Gastrocnemius medialis (tissue), 4 donors: Measurements from ENCODE around the gene TSPAN15.

Experiments used
- CTCF ChIP-seq, 5 experiments: fragments of 450-650 bp in 3 of 5; fragments of 200-600 bp in 2 of 5; sonication (generic) in 2 of 5; IDR thresholded peaks in 4 of 5; conservative IDR thresholded peaks in 1 of 5; 1 replicate in 4 of 5; 2 replicates in 1 of 5; pipeline ENCODE4 v1.5.1; 2016 to 2019; ENCODE audit warnings: antibody characterized with exemption in 5 of 5, mild to moderate bottlenecking in 3 of 5, moderate library complexity in 3 of 5
- POLR2A ChIP-seq, 2 donors: fragments of 450-650 bp; IDR thresholded peaks; one replicate each; pipeline ENCODE4 v1.6.1; 2017; ENCODE audit warnings: antibody characterized with exemption in 2 of 2, mild to moderate bottlenecking in 2 of 2, moderate library complexity in 2 of 2

- no peak for TF ChIP-seq POLR2A (IDR thresholded peaks at IDR 0.05)
- no peak for TF ChIP-seq CTCF (IDR thresholded peaks at IDR 0.05 in 4 of 5, conservative IDR thresholded peaks at IDR 0.05 in 1 of 5)
Observed at GRCh38 chr10:69455006-69455763, 3.9 kb downstream of the TSPAN15 start.
